Lower leg skin (tissue), 4 donors: ENCODE measurements around the gene CLCA2. TPM values are rescaled to one million over a fixed set of nuclear protein-coding genes. Genes with fewer than 3 reads are reported as not detected.

Experiments
- DNase-seq, 2 donors: peaks; one replicate each; pipeline ENCODE4 v3.0.0-alpha.2; 2019; ENCODE audit warnings: low spot score in 2 of 2
- H3K4me3 ChIP-seq: fragments of 200-600 bp; sonication (generic); 2 replicates; pipeline ENCODE4 v1.5.1; 2017; ENCODE audit warnings: mild to moderate bottlenecking, low read depth; ENCODE audit not compliant: poor library complexity, severe bottlenecking
- POLR2A ChIP-seq, 2 donors: fragments of 450-650 bp; IDR thresholded peaks; one replicate each; pipeline ENCODE4 v1.6.1; 2016 to 2017; ENCODE audit warnings: antibody characterized with exemption in 2 of 2, mild to moderate bottlenecking in 1 of 2, moderate library complexity in 1 of 2
- WGBS, 2 donors: methylation state at CpG; one replicate each; pipeline ENCODE4 v1.1.5; 2018; 5-methylcytosine and 5-hydroxymethylcytosine counted together
- intact Hi-C: fragments of 100-400 bp; cut with DNase I; formaldehyde crosslinking; loops from one replicate; pipeline ENCODE4 v1.15.0; 2023; ENCODE audit warnings: low total_unique reads
- total RNA-seq, 4 donors: library from RNA; depleted of rRNA; stranded (reverse); fragments of >200 nt; gene quantifications; one replicate each; pipeline ENCODE4 v1.1.0, GENCODE V29; 2016
- TF ChIP-seq, protein P1 (sequence below), 3 donors: fragments of 450-650 bp; IDR thresholded peaks; one replicate each; pipeline ENCODE4 v1.5.1; 2016; ENCODE audit warnings: antibody characterized with exemption in 3 of 3, mild to moderate bottlenecking in 3 of 3, moderate library complexity in 2 of 3

Gene CLCA2
- total RNA-seq, 4 donors from 2014 or later: 29.8 to 119 (median 74.2) TPM

DNA sequence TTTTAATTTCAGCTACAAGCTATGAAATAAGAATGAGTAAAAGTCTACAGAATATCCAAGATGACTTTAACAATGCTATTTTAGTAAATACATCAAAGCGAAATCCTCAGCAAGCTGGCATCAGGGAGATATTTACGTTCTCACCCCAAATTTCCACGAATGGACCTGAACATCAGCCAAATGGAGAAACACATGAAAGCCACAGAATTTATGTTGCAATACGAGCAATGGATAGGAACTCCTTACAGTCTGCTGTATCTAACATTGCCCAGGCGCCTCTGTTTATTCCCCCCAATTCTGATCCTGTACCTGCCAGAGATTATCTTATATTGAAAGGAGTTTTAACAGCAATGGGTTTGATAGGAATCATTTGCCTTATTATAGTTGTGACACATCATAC is 31.1 kb downstream of the CLCA2 start:
- TF ChIP-seq, protein P1, sequence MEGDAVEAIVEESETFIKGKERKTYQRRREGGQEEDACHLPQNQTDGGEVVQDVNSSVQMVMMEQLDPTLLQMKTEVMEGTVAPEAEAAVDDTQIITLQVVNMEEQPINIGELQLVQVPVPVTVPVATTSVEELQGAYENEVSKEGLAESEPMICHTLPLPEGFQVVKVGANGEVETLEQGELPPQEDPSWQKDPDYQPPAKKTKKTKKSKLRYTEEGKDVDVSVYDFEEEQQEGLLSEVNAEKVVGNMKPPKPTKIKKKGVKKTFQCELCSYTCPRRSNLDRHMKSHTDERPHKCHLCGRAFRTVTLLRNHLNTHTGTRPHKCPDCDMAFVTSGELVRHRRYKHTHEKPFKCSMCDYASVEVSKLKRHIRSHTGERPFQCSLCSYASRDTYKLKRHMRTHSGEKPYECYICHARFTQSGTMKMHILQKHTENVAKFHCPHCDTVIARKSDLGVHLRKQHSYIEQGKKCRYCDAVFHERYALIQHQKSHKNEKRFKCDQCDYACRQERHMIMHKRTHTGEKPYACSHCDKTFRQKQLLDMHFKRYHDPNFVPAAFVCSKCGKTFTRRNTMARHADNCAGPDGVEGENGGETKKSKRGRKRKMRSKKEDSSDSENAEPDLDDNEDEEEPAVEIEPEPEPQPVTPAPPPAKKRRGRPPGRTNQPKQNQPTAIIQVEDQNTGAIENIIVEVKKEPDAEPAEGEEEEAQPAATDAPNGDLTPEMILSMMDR (IDR thresholded peaks at IDR 0.05): no peak
- TF ChIP-seq POLR2A (IDR thresholded peaks at IDR 0.05): no peak
- 75 to 76% methylated on average over 5 of the region's 5 CpGs for WGBS, 2 donors
- no peak for DNase-seq
- intact Hi-C loops: no loop called here
- no peak overlapping the region for H3K4me3 ChIP-seq

DNA sequence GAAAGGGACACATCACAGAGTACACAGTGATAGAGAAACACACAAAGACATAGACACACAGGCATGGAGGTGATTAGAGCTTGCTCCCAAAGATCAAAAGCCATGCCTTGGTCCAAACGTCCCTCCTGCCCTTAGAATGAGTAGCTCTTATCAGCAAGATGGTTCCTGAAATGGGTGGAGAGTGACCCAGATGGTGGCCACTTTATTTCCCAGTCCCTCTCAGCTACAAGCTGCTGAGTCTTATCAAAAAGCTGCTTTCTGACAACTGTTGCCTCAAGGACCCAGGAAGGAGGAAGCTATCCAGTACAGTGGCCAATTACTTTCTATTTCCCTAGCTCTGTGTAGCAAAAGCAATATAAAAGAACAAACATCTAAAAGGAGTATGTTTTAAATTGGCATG is 37.0 kb downstream of the CLCA2 start:
- 52 to 63% methylated on average over 1 of the region's 1 CpG for WGBS, 2 donors
- no peak for DNase-seq
- TF ChIP-seq POLR2A (IDR thresholded peaks at IDR 0.05): no peak
- TF ChIP-seq, protein P1 (IDR thresholded peaks at IDR 0.05): no peak
- H3K4me3 ChIP-seq: no peak overlapping the region
- intact Hi-C loops: no loop called here

DNA sequence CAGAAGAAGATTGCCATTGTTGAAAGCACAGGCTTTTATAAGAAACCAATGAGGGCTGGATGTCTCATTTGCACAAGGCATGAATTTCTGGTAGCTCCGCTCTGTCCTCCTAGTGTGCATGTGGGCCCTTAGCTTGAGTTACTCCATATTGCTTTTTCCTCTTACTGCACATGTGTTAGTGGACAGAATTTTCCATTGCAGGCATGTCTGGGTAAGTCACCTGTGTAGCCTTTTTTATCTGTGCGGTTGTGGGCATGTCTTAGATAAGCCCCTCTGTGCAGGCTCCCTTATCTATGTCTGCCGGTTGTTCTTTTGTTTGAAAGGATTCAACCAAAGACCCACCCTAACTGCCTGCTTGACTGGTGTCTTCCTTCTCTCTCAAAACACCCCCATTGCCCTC is 37.5 kb downstream of the CLCA2 start:
- no peak for DNase-seq
- 90 to 91% methylated on average over 3 of the region's 3 CpGs for WGBS, 2 donors
- H3K4me3 ChIP-seq: no peak overlapping the region
- TF ChIP-seq POLR2A (IDR thresholded peaks at IDR 0.05): no peak
- TF ChIP-seq, protein P1 (IDR thresholded peaks at IDR 0.05): no peak
- intact Hi-C loops: no loop called here

DNA sequence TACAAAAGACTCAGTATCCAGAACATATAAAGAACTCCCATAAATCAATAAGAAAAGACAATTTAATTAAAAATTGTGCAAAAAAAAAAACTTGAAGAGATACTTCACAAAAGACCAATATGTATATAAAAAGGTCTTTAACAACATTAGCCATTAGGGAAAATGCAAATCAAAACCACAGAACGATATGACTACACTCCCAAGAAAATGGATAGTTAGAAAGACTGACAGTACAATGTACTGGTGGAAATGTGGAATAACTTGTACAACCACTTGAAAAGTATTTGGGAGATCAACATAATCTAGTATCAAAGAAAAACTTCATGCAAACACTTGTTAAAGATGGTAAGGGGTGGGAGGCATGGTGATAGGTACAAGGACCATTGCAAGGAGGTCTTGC is 40.8 kb downstream of the CLCA2 start:
- 54 to 64% methylated on average over 1 of the region's 1 CpG for WGBS, 2 donors
- no peak for DNase-seq
- intact Hi-C loops: no loop called here
- H3K4me3 ChIP-seq: no peak overlapping the region
- TF ChIP-seq POLR2A (IDR thresholded peaks at IDR 0.05): no peak
- TF ChIP-seq, protein P1 (IDR thresholded peaks at IDR 0.05): no peak

DNA sequence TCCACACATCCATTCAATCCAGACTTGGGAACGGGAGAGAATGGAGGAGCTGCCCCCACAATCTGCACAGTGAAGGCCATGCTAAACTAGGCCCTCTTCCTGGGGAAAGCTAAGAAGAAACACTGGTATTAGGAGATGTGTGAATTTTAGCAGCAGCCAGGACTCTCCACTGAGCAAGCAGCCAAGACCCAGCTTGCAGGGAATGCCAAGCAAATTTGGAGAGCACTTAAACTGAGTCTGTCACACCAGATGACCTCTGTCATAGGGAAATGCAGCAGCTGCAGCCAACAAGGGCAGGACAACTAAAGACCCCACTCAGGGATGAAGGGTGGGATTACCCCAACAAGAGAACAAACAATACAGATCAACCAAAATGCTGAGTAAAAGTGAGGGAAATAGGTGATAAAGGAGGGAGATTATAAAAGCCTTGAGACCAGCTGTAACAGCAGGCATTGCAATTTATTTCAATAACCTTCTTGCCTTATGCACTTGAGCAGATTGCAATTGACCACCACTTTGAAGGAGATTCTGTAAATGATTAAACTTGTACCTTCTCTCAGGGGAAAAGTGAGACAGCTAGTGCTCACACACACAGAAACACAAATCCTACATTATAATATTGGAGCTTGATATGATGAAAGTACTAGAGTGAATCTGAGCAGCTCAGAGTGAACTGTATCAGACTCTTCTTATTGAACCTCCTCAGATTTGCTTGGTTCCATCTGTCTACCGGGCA is 42.3 kb downstream of the CLCA2 start:
- TF ChIP-seq, protein P1 (IDR thresholded peaks at IDR 0.05): no peak
- TF ChIP-seq POLR2A (IDR thresholded peaks at IDR 0.05): no peak
- no peak overlapping the region for H3K4me3 ChIP-seq
- no peak for DNase-seq
- 83 to 88% methylated on average over 2 of the region's 2 CpGs for WGBS, 2 donors
- intact Hi-C loops: no loop called here

DNA sequence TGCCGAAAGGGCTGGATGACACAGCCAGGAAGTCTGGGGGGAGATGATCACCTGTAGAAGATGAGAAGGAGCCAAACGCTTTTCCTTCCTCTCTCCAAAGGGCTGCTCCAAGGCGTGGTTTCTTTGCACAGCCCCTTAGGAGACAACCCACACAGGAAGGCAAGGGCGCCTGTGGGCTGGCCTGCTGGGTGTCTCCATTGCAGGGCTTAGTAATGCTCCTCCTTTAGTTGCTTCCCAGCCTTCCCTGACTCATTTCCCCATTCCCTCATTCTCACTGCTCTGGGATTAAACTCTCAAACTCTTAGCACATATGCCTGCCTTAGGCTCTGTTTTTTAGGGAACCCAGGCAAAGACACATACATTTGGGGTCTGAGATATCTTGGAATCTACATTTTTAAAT is 43.0 kb downstream of the CLCA2 start:
- TF ChIP-seq, protein P1 (IDR thresholded peaks at IDR 0.05): no peak
- TF ChIP-seq POLR2A (IDR thresholded peaks at IDR 0.05): no peak
- H3K4me3 ChIP-seq: no peak overlapping the region
- 72 to 82% methylated on average over 4 of the region's 4 CpGs for WGBS, 2 donors
- DNase-seq: no peak
- intact Hi-C loops: no loop called here
